ENCODE measurements around the gene FCHSD1. TPM values are rescaled to one million over a fixed set of nuclear protein-coding genes. Genes with fewer than 3 reads are reported as not detected.

Gene FCHSD1
- total RNA-seq, 4 donors from 2014 or later, result 19.8 to 116 (median 45.7) TPM

- Histone ChIP-seq H3K27me3 (no peaks in the 10 kb centered on the region), H3K9me3 (no peaks in the 10 kb centered on the region), H3K27ac (no peak overlapping the region), H3K4me3 (no peak overlapping the region), H3K36me3 (peaks cover 0 to 27% (median 0%) of the 10 kb centered on the region in 3 donors), H3K4me1 (peaks cover 0 to 14% (median 3%) of the 10 kb centered on the region in 4 donors)
- no peak for TF ChIP-seq POLR2A (IDR thresholded peaks at IDR 0.05)
- no peak for TF ChIP-seq CTCF (IDR thresholded peaks at IDR 0.05)
- peak in 1 of 3 donors; percentile 7 for DNase-seq
Observed at GRCh38 chr5:141647851-141648250, 3.4 kb downstream of the FCHSD1 start.

- H3K4me3 ChIP-seq, result no peak overlapping the region
- no peak overlapping the region for H3K27ac ChIP-seq
- H3K27me3 ChIP-seq, result no peaks in the 10 kb centered on the region
- H3K9me3 ChIP-seq, result no peaks in the 10 kb centered on the region
- H3K4me1 ChIP-seq, result peaks cover 0 to 14% (median 3%) of the 10 kb centered on the region in 4 donors
- H3K36me3 ChIP-seq, result peaks cover 0 to 30% (median 0%) of the 10 kb centered on the region in 3 donors
- no peak for TF ChIP-seq POLR2A (IDR thresholded peaks at IDR 0.05)
- TF ChIP-seq CTCF (IDR thresholded peaks at IDR 0.05), result no peak
- DNase-seq, result no peak
Observed at GRCh38 chr5:141647242-141647641, 4.0 kb downstream of the FCHSD1 start.

- H3K4me1 ChIP-seq, result peaks cover 0 to 9% (median 3%) of the 10 kb centered on the region in 4 donors
- DNase-seq, result no peak
- H3K27ac ChIP-seq, result no peak overlapping the region
- peaks cover 0 to 30% (median 0%) of the 10 kb centered on the region in 3 donors for H3K36me3 ChIP-seq
- H3K4me3 ChIP-seq, result no peak overlapping the region
- H3K9me3 ChIP-seq, result no peaks in the 10 kb centered on the region
- TF ChIP-seq POLR2A (IDR thresholded peaks at IDR 0.05) (no peak), CTCF (IDR thresholded peaks at IDR 0.05) (no peak)
- no peaks in the 10 kb centered on the region for H3K27me3 ChIP-seq
Observed at GRCh38 chr5:141646026-141646425, 5.2 kb downstream of the FCHSD1 start.

- Histone ChIP-seq H3K27me3 (no peaks in the 10 kb centered on the region), H3K9me3 (no peaks in the 10 kb centered on the region), H3K4me1 (no peaks in the 10 kb centered on the region), H3K27ac (no peak overlapping the region), H3K4me3 (no peak overlapping the region), H3K36me3 (peaks cover 0 to 29% (median 0%) of the 10 kb centered on the region in 3 donors)
- TF ChIP-seq POLR2A (IDR thresholded peaks at IDR 0.05) (no peak), CTCF (IDR thresholded peaks at IDR 0.05) (peak in 2 of 6 experiments; percentile 18 to 31)
- DNase-seq, result no peak
Observed at GRCh38 chr5:141641634-141642267, 9.5 kb downstream of the FCHSD1 start.

- DNase-seq, result no peak
- no peak overlapping the region for H3K4me3 ChIP-seq
- H3K27ac ChIP-seq, result no peak overlapping the region
- peaks cover 0 to 19% (median 0%) of the 10 kb centered on the region in 3 donors for H3K36me3 ChIP-seq
- H3K9me3 ChIP-seq, result no peaks in the 10 kb centered on the region
- no peak for TF ChIP-seq CTCF (IDR thresholded peaks at IDR 0.05)
- TF ChIP-seq POLR2A (IDR thresholded peaks at IDR 0.05), result no peak
- H3K27me3 ChIP-seq, result no peaks in the 10 kb centered on the region
- H3K4me1 ChIP-seq, result peaks cover 0 to 6% (median 4%) of the 10 kb centered on the region in 4 donors
Observed at GRCh38 chr5:141640698-141641097, 10.5 kb downstream of the FCHSD1 start.
